ENCODE data around the gene GAL3ST3.

Gene GAL3ST3

GRCh38 chr11:66059966-66060680, 11.2 kb upstream of the GAL3ST3 start:
- no peak for ATAC-seq
- TF ChIP-seq, protein P1, sequence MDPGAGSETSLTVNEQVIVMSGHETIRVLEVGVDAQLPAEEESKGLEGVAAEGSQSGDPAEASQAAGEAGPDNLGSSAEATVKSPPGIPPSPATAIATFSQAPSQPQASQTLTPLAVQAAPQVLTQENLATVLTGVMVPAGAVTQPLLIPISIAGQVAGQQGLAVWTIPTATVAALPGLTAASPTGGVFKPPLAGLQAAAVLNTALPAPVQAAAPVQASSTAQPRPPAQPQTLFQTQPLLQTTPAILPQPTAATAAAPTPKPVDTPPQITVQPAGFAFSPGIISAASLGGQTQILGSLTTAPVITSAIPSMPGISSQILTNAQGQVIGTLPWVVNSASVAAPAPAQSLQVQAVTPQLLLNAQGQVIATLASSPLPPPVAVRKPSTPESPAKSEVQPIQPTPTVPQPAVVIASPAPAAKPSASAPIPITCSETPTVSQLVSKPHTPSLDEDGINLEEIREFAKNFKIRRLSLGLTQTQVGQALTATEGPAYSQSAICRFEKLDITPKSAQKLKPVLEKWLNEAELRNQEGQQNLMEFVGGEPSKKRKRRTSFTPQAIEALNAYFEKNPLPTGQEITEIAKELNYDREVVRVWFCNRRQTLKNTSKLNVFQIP (CRISPR knock-in tag; IDR thresholded peaks at IDR 0.05; ENCODE audit: borderline replicate concordance, low read depth), result no peak
- TF ChIP-seq ZFP3 (CRISPR knock-in tag; IDR thresholded peaks at IDR 0.05) (no peak), PPARA (CRISPR knock-in tag; IDR thresholded peaks at IDR 0.05; ENCODE audit: borderline replicate concordance) (no peak), ARNTL (CRISPR knock-in tag; IDR thresholded peaks at IDR 0.05; ENCODE audit: borderline replicate concordance, low read depth) (no peak), ZFP30 (CRISPR knock-in tag; IDR thresholded peaks at IDR 0.05) (no peak), TCF4 (CRISPR knock-in tag; IDR thresholded peaks at IDR 0.05; ENCODE audit: borderline replicate concordance) (no peak), SNAI2 (CRISPR knock-in tag; IDR thresholded peaks at IDR 0.05) (no peak), TOX (CRISPR knock-in tag; IDR thresholded peaks at IDR 0.05; ENCODE audit: borderline replicate concordance) (no peak), ZNF70 (CRISPR knock-in tag; IDR thresholded peaks at IDR 0.05) (no peak), GLIS3 (CRISPR knock-in tag; IDR thresholded peaks at IDR 0.05) (no peak), BACH2 (CRISPR knock-in tag; IDR thresholded peaks at IDR 0.05; ENCODE audit: borderline replicate concordance) (no peak), OSR1 (CRISPR knock-in tag; IDR thresholded peaks at IDR 0.05) (no peak), RARB (CRISPR knock-in tag; IDR thresholded peaks at IDR 0.05) (no peak), ZNF8 (CRISPR knock-in tag; IDR thresholded peaks at IDR 0.05) (no peak), TSHZ2 (CRISPR knock-in tag; IDR thresholded peaks at IDR 0.05) (no peak), ESRRG (CRISPR knock-in tag; IDR thresholded peaks at IDR 0.05) (no peak), ZC3H10 (CRISPR knock-in tag; IDR thresholded peaks at IDR 0.05) (no peak)
- TF ChIP-seq, protein P2, sequence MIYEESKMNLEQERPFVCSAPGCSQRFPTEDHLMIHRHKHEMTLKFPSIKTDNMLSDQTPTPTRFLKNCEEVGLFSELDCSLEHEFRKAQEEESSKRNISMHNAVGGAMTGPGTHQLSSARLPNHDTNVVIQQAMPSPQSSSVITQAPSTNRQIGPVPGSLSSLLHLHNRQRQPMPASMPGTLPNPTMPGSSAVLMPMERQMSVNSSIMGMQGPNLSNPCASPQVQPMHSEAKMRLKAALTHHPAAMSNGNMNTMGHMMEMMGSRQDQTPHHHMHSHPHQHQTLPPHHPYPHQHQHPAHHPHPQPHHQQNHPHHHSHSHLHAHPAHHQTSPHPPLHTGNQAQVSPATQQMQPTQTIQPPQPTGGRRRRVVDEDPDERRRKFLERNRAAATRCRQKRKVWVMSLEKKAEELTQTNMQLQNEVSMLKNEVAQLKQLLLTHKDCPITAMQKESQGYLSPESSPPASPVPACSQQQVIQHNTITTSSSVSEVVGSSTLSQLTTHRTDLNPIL (CRISPR knock-in tag; IDR thresholded peaks at IDR 0.05; ENCODE audit: low read depth), result no peak
- TF ChIP-seq, protein P3, sequence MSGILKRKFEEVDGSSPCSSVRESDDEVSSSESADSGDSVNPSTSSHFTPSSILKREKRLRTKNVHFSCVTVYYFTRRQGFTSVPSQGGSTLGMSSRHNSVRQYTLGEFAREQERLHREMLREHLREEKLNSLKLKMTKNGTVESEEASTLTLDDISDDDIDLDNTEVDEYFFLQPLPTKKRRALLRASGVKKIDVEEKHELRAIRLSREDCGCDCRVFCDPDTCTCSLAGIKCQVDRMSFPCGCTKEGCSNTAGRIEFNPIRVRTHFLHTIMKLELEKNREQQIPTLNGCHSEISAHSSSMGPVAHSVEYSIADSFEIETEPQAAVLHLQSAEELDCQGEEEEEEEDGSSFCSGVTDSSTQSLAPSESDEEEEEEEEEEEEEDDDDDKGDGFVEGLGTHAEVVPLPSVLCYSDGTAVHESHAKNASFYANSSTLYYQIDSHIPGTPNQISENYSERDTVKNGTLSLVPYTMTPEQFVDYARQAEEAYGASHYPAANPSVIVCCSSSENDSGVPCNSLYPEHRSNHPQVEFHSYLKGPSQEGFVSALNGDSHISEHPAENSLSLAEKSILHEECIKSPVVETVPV (CRISPR knock-in tag; IDR thresholded peaks at IDR 0.05), result no peak

GRCh38 chr11:66056501-66056900, 7.5 kb upstream of the GAL3ST3 start:
- no peak for ATAC-seq
- TF ChIP-seq TSHZ2 (CRISPR knock-in tag; IDR thresholded peaks at IDR 0.05) (no peak), ARNTL (CRISPR knock-in tag; IDR thresholded peaks at IDR 0.05; ENCODE audit: borderline replicate concordance, low read depth) (no peak), BACH2 (CRISPR knock-in tag; IDR thresholded peaks at IDR 0.05; ENCODE audit: borderline replicate concordance) (no peak), RARB (CRISPR knock-in tag; IDR thresholded peaks at IDR 0.05) (no peak), ZFP3 (CRISPR knock-in tag; IDR thresholded peaks at IDR 0.05) (no peak), ZC3H10 (CRISPR knock-in tag; IDR thresholded peaks at IDR 0.05) (no peak), ZFP30 (CRISPR knock-in tag; IDR thresholded peaks at IDR 0.05) (no peak), GLIS3 (CRISPR knock-in tag; IDR thresholded peaks at IDR 0.05) (no peak), PPARA (CRISPR knock-in tag; IDR thresholded peaks at IDR 0.05; ENCODE audit: borderline replicate concordance) (no peak), ISL1 (CRISPR knock-in tag; IDR thresholded peaks at IDR 0.05) (no peak), ESRRG (CRISPR knock-in tag; IDR thresholded peaks at IDR 0.05) (no peak), TOX (CRISPR knock-in tag; IDR thresholded peaks at IDR 0.05; ENCODE audit: borderline replicate concordance) (no peak), ZNF565 (CRISPR knock-in tag; conservative IDR thresholded peaks at IDR 0.05; ENCODE audit: low read depth) (no peak), SNAI2 (CRISPR knock-in tag; IDR thresholded peaks at IDR 0.05) (no peak), OSR1 (CRISPR knock-in tag; IDR thresholded peaks at IDR 0.05) (no peak), CSDC2 (CRISPR knock-in tag; IDR thresholded peaks at IDR 0.05) (no peak)
- TF ChIP-seq, protein P3 (CRISPR knock-in tag; IDR thresholded peaks at IDR 0.05), result no peak
- TF ChIP-seq, protein P1 (CRISPR knock-in tag; IDR thresholded peaks at IDR 0.05; ENCODE audit: borderline replicate concordance, low read depth), result no peak

Measured in SK-N-SH treated with all-trans-retinoic acid at 6 μM for 48 hours (cell line).